Ovary (tissue), 3 donors: ENCODE measurements around the gene RABEPK.
"Not testable (repeated sequence)": the region's sequence is repeated elsewhere in the genome, so short reads cannot be mapped to it uniquely, and the experiment has no call there.

ENCODE experiments used
- EP300 ChIP-seq: sonication (generic); formaldehyde crosslinking; IDR thresholded peaks from one replicate; pipeline ENCODE4 v1.6.1; 2017; ENCODE audit warnings: antibody characterized with exemption
- POLR2A ChIP-seq: fragments of 450-650 bp; IDR thresholded peaks from one replicate; pipeline ENCODE4 v1.6.1; 2017; ENCODE audit warnings: antibody characterized with exemption, mild to moderate bottlenecking, moderate library complexity
- TF ChIP-seq, protein P1 (sequence below), 3 donors: fragments of 450-650 bp in 2 of 3; fragments of 200-600 bp in 1 of 3; IDR thresholded peaks; one replicate each; pipeline versions ENCODE4 v1.5.1 to v1.8.0; 2016 to 2022; ENCODE audit warnings: antibody characterized with exemption in 3 of 3, mild to moderate bottlenecking in 1 of 3
- donor health status: DM: no; HTN: no; CAD: no.

DNA sequence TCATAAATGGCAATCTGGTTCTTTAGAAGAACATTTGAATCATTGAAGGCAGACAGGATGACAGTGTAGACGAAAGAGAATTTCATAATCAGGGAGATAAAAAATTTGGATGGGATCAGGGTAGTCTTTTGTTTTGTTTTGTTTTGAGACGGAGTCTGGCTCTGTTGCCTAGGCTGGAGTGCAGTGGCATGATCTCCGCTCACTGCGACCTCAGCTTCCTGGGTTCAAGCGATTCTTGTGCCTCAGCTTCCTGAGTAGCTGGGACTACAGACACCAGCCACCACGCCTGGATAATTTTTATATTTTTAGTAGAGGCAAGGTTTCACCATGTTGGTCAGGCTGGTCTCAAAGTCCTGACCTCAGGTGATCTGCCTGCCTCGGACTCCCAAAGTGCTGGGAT, 63.7 kb downstream of the RABEPK start:
- TF ChIP-seq, protein P1, sequence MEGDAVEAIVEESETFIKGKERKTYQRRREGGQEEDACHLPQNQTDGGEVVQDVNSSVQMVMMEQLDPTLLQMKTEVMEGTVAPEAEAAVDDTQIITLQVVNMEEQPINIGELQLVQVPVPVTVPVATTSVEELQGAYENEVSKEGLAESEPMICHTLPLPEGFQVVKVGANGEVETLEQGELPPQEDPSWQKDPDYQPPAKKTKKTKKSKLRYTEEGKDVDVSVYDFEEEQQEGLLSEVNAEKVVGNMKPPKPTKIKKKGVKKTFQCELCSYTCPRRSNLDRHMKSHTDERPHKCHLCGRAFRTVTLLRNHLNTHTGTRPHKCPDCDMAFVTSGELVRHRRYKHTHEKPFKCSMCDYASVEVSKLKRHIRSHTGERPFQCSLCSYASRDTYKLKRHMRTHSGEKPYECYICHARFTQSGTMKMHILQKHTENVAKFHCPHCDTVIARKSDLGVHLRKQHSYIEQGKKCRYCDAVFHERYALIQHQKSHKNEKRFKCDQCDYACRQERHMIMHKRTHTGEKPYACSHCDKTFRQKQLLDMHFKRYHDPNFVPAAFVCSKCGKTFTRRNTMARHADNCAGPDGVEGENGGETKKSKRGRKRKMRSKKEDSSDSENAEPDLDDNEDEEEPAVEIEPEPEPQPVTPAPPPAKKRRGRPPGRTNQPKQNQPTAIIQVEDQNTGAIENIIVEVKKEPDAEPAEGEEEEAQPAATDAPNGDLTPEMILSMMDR (IDR thresholded peaks at IDR 0.05): not testable (repeated sequence)
- not testable (repeated sequence) for TF ChIP-seq POLR2A, EP300
